Heart left ventricle (tissue), 16 donors: ENCODE data around the gene ANO4. TPM values are rescaled to one million over a fixed set of nuclear protein-coding genes. Genes with fewer than 3 reads are reported as not detected.

Source experiments
- ATAC-seq, 4 donors: fragments of 200-7000 bp; cut with Tn5 transposase; one replicate each; pipeline ENCODE4 v1.9.1; 2020 to 2022; ENCODE audit warnings: moderate library complexity in 4 of 4, mild to moderate bottlenecking in 3 of 4, moderate number of reproducible peaks in 1 of 4
- DNase-seq, 5 donors: peaks; one replicate each; pipeline ENCODE4 v3.0.0-alpha.2; 2020
- H3K27ac ChIP-seq, 12 donors: fragments of 200-600 bp; sonication (generic) in 4 of 12; one replicate each; pipeline versions ENCODE4 v1.5.0 to v1.8.0; 2016 to 2022; ENCODE audit warnings: mild to moderate bottlenecking in 2 of 12
- H3K27me3 ChIP-seq, 9 donors: fragments of 200-600 bp; sonication (generic) in 2 of 9; one replicate each; pipeline versions ENCODE4 v1.5.1 to v1.8.0; 2016 to 2022; ENCODE audit warnings: mild to moderate bottlenecking in 3 of 9
- H3K36me3 ChIP-seq, 9 donors: fragments of 200-600 bp; sonication (generic) in 2 of 9; one replicate each; pipeline versions ENCODE4 v1.5.0 to v1.8.0; 2018 to 2022; ENCODE audit warnings: mild to moderate bottlenecking in 2 of 9
- H3K4me1 ChIP-seq, 12 donors: fragments of 200-600 bp; sonication (generic) in 4 of 12; one replicate each; pipeline versions ENCODE4 v1.5.0 to v1.8.0; 2016 to 2022; ENCODE audit warnings: mild to moderate bottlenecking in 3 of 12
- H3K4me3 ChIP-seq, 12 donors: fragments of 200-600 bp; sonication (generic) in 4 of 12; one replicate each; pipeline versions ENCODE4 v1.5.0 to v1.8.0; 2017 to 2022; ENCODE audit warnings: mild to moderate bottlenecking in 9 of 12, moderate library complexity in 4 of 12
- H3K9me3 ChIP-seq, 12 donors: fragments of 200-600 bp; sonication (generic) in 4 of 12; one replicate each; pipeline versions ENCODE4 v1.5.0 to v1.8.0; 2016 to 2022; ENCODE audit warnings: mild to moderate bottlenecking in 1 of 12
- POLR2A ChIP-seq, 2 donors: fragments of 450-650 bp; IDR thresholded peaks; one replicate each; pipeline ENCODE4 v1.6.1; 2017; ENCODE audit warnings: antibody characterized with exemption in 2 of 2, mild to moderate bottlenecking in 2 of 2, moderate library complexity in 2 of 2
- WGBS, 4 donors: extraction: QIAGEN DNeasy Blood & Tissue Kit in 2 of 4; methylation state at CpG; one replicate each; pipeline versions ENCODE4 v1.1.5 to v1.1.7; 2013 to 2018; 5-methylcytosine and 5-hydroxymethylcytosine counted together
- intact Hi-C, 10 donors: fragments of 100-400 bp; cut with DNase I; formaldehyde crosslinking; loops; one replicate each; pipeline versions ENCODE4 v1.11.1 to v1.14.2; 2022
- polyA plus RNA-seq, 2 donors: library from polyadenylated mRNA; stranded (reverse); fragments of 200-250 nt; gene quantifications; one replicate each; pipeline ENCODE4 v1.2.3, GENCODE V29; 2013
- total RNA-seq, 9 donors: library from RNA; depleted of rRNA in 2 of 9; stranded (reverse); fragments of >200 nt in 2 of 9; fragmentation: NEBNext Ultra II Directional in 3 of 9; extraction: Animal tissue kit (Norgen Biotek cat#: 25700) in 3 of 9; gene quantifications; one replicate each; pipeline versions ENCODE4 v1.1.0 to v1.2.4, GENCODE V29; 2016 to 2023
- TF ChIP-seq, protein P1 (sequence below), 12 donors: fragments of 200-600 bp; sonication (generic) in 4 of 12; IDR thresholded peaks; one replicate each; pipeline versions ENCODE4 v1.5.0 to v1.8.0; 2018 to 2022; ENCODE audit warnings: antibody characterized with exemption in 12 of 12, mild to moderate bottlenecking in 5 of 12
- donor health status: ischemic (EF 13 %, LVEDD 7.1; RV severe dilation, severe dysfunction).
- donor health status: healthy with polysubstance abuse.
- donor health status: DM: no; HTN: yes; CAD: no.
- donor health status: DM: no; HTN: no; CAD: no.
- donor health status: ischemic (EF 25% LVEDD 6.9; RV normal size, moderate dysfunction).
- donor health status: ischemic (EF 25% LVEDD 5.7; RV mildly dilated, moderate dysfunction).
- donor health status: healthy.
- donor health status: DM: yes; HTN: yes; CAD: no.
- donor health status: ischemic (EF 35%, LVEDD 5.7; RV mildly dilated, moderate dysfunction).
- donor health status: nonischemic (EF 11% LVEDD 7.7; RV severe dilation, severe dysfunction).
- donor health status: DM: yes; HTN: yes; CAD: no.
- donor health status: PGD.
- donor health status: ischemic (EF 29% LVEDD 5.4; RV normal size, mild dysfunction).
- donor health status: nonischemic (EF 23%, LVEDD 6.1; RV moderate dilation, normal function).

ANO4 gene
- total and polyA plus RNA-seq, 11 donors, result 0.05 to 0.50 (median 0.12) TPM; not detected in 6

DNA sequence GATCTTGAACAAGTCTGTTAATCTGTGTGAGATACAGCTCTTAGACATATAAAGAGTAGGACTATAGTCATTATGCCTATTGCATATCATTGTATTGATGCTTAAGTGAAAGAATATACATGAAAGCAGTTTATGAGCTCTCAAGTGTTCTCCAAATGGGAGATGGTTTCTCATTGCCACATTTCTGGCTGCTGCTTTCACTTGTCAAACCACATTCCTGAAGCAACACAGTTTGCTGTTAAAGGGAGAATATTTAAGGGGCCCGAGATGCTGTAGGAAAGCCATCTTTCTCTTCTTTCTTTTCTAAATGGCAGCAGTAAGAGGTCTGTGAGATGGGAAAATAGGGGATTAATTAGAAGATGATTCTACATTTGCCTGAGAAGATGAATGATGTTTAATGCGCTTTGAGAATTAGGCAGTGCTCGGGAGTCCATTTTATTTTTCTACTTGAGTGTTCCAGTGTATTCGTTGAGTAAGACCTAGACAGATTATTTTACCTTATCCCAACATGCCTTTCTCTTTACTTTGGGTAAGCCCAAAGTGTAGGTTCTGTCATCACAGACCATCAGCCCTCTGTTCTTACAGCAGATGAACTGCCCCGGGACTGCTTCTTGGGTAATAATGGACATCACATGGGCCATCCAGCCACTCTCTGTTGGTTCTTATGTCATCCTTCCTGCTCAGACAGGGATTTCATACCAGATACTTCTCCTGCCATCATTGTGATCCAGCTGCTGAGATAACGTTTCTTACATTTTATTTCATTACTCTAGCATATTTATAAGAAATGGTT is 35.6 kb downstream of the ANO4 start:
- WGBS, 4 donors, result 83 to 90% (median 86%) methylated on average over 6 of the region's 6 CpGs
- intact Hi-C loops, result no loop called here
- DNase-seq (no peak), ATAC-seq (no peak)
- no peak for TF ChIP-seq POLR2A (IDR thresholded peaks at IDR 0.05)
- TF ChIP-seq, protein P1, sequence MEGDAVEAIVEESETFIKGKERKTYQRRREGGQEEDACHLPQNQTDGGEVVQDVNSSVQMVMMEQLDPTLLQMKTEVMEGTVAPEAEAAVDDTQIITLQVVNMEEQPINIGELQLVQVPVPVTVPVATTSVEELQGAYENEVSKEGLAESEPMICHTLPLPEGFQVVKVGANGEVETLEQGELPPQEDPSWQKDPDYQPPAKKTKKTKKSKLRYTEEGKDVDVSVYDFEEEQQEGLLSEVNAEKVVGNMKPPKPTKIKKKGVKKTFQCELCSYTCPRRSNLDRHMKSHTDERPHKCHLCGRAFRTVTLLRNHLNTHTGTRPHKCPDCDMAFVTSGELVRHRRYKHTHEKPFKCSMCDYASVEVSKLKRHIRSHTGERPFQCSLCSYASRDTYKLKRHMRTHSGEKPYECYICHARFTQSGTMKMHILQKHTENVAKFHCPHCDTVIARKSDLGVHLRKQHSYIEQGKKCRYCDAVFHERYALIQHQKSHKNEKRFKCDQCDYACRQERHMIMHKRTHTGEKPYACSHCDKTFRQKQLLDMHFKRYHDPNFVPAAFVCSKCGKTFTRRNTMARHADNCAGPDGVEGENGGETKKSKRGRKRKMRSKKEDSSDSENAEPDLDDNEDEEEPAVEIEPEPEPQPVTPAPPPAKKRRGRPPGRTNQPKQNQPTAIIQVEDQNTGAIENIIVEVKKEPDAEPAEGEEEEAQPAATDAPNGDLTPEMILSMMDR (IDR thresholded peaks at IDR 0.05), result no peak
- Histone ChIP-seq H3K36me3 (no peaks in the 10 kb centered on the region), H3K4me1 (no peaks in the 10 kb centered on the region), H3K9me3 (no peaks in the 10 kb centered on the region), H3K4me3 (no peak overlapping the region), H3K27me3 (no peaks in the 10 kb centered on the region), H3K27ac (no peak overlapping the region)

- DNase-seq (no peak), ATAC-seq (no peak)
- Histone ChIP-seq H3K27me3 (no peaks in the 10 kb centered on the region), H3K36me3 (no peaks in the 10 kb centered on the region), H3K4me3 (no peak overlapping the region), H3K27ac (no peak overlapping the region), H3K9me3 (no peaks in the 10 kb centered on the region), H3K4me1 (no peaks in the 10 kb centered on the region)
- intact Hi-C loops, result no loop called here
- TF ChIP-seq POLR2A (IDR thresholded peaks at IDR 0.05), result no peak
- TF ChIP-seq, protein P1 (IDR thresholded peaks at IDR 0.05), result no peak
These were observed 38.7 kb downstream of the ANO4 start for GRCh38 chr12:100833282-100833681.

DNA sequence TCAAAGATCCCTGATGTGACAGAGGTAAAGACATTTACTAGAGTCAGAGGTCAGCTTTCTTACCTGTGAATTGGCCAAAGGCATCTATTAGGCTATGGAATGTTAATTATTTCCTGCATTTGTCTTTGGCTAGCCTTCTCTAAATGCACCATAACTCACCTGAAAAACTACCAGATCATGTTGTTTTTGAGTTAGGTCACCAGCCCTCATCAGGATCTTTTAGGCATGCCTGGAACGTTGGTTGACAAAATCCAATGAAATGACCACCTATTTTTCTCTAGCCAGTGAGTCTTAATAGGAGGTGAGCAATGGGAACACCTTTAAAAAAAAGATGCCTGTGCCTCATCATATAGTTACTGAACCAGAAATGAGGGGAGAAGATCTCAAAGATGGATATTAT is 46.2 kb downstream of the ANO4 start:
- Histone ChIP-seq H3K27ac (no peak overlapping the region), H3K27me3 (no peaks in the 10 kb centered on the region), H3K36me3 (no peaks in the 10 kb centered on the region), H3K4me3 (no peak overlapping the region), H3K4me1 (no peaks in the 10 kb centered on the region), H3K9me3 (no peaks in the 10 kb centered on the region)
- 68 to 78% (median 73%) methylated on average over 1 of the region's 1 CpG for WGBS, 4 donors
- ATAC-seq (no peak), DNase-seq (no peak)
- intact Hi-C loops, result no loop called here
- TF ChIP-seq, protein P1 (IDR thresholded peaks at IDR 0.05), result no peak
- no peak for TF ChIP-seq POLR2A (IDR thresholded peaks at IDR 0.05)

- intact Hi-C loops, result no loop called here
- no peaks in the 10 kb centered on the region for H3K4me1 ChIP-seq
- no peak for DNase-seq
These were observed 47.6 kb downstream of the ANO4 start for GRCh38 chr12:100842156-100842555.

More at GRCh38 chr12:100842156-100842555, 47.6 kb downstream of the ANO4 start:
- ATAC-seq, result no peak
- Histone ChIP-seq H3K4me3 (no peak overlapping the region), H3K27me3 (no peaks in the 10 kb centered on the region), H3K36me3 (no peaks in the 10 kb centered on the region), H3K9me3 (no peaks in the 10 kb centered on the region), H3K27ac (no peak overlapping the region)
- no peak for TF ChIP-seq POLR2A (IDR thresholded peaks at IDR 0.05)
- TF ChIP-seq, protein P1 (IDR thresholded peaks at IDR 0.05), result no peak
- 29 to 41% (median 34%) methylated on average over 1 of the region's 1 CpG for WGBS, 4 donors
